HG03378 (cell line): ENCODE data around the gene MRPL43.

Experiments
- ATAC-seq: cut with Tn5 transposase; IDR thresholded peaks from one replicate; pipeline ENCODE4 v1.9.1; 2021; ENCODE audit warnings: mild to moderate bottlenecking, moderate library complexity; ENCODE audit not compliant: unreplicated experiment

Gene MRPL43

DNA sequence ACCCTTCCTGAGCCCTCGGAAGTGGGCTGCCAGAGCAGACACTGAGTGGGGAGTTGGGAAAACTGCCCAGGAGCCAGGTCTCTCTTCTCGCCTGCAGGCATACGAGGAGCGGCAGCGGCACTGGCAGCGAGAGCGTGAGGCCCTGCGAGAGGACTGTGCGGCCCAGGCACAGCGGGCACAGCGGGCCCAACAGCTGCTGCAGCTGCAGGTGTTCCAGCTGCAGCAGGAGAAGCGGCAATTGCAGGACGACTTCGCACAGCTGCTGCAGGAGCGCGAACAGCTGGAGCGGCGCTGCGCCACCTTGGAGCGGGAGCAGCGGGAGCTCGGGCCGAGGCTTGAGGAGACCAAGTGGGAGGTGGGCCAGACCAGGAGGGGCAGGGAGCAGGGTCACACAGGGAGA is 18.1 kb upstream of the MRPL43 start:
- ATAC-seq: no peak

GRCh38 chr10:101003639-101004206 is 16.4 kb upstream of the MRPL43 start:
- no peak for ATAC-seq

- ATAC-seq: no peak
Measured at GRCh38 chr10:101002456-101002855, 15.2 kb upstream of the MRPL43 start.

DNA sequence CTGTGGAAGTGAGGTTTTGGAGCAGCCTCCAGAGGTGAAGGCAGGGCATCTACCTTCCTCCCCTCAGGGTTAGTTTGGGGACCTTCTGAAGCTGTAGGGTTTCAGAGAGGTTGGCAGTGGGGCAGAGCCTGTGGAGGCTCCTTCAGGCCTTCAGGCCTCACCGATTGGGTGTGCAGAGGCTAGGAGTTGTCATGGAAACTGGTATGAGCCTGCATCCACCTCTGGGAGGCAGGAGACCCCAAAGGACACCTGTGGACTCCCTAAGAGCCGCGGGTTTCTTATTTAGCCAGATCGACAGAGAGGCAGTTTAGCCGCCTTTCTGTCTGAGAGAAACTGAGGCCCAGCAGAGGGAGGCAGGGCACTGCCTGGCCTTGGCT is 14.3 kb upstream of the MRPL43 start:
- ATAC-seq: no peak

DNA sequence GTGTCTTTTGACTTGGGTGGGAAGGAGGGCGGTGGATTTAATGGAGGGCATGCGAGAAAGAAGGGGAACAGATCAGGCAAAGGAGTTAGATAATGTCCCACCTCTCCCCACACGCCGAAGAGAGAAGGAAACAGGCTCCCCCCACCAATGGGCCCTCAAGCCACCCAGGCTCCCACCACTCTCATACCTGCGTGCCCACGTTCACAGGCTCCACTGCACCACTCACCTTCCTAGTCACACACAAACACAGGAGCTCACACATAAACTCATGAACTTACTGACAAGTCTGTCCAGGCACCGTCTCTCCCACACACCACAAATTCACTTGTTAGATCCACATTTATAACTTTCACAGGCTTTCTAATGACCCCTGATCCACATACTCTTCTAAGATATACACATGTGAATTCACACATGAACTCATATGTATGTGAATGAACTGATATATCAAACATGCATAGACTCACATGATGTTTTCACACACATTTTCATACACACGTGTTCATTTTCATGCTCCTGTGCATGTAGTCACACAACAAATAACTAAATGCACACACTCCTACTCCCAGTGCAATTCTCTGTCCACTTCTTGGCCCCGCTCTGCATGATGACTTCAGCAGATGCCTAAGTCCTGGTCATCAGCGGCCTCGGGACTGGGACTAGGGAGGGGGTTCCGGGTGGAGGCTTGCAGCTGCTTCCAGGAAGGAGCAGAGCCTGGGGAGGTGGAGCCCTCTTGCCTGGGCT is 13.8 kb upstream of the MRPL43 start:
- no peak for ATAC-seq

- ATAC-seq: no peak
Measured at GRCh38 chr10:101000127-101000914, 13.0 kb upstream of the MRPL43 start.

GRCh38 chr10:100999742-101000126 is 12.4 kb upstream of the MRPL43 start, which contains the start of gene LZTS2:
LZTS2 (plus strand) TSS chr10:100999808; CDS start chr10:101002539, 2,731 bp downstream.
- no peak for ATAC-seq

DNA sequence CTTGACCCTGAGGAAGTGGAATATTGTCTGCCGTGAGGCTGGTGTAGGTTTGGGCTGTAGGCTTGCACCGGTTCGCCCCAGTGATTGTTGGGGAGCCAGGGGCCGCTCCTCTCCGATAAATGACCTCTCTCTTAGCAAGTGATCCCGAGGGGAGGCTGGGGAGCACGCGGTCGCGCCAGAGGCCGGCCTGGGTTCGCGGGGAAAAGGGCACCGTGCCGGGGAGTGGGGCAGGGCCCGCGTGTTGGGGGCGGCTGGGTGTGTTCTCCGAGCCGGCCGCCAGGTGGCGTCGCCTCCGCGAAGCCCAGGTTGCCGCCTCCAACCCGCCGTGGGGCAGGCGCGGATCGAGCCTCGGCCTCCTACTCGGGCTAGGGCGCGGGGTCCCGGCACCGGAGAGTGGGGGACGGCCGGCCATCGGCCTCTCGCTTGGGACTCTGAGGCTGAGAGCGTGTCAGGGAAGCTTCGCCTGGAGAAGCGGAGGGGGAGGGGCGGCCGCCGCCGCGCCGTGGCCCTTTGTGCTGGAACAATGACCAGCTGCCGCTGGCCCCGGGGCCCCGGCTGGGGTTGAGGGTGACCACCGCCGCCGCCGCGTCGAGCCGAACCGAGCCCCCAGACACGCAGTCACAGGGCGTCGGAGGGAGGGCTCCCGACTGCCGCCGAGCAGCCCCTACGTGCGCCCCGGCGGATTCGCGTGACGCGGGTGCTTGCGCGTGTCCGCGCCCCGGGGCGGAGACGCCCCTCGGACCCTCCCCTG is 11.9 kb upstream of the MRPL43 start:
- no peak for ATAC-seq

- no peak for ATAC-seq
Measured at GRCh38 chr10:100998183-100998990, 11.1 kb upstream of the MRPL43 start.

DNA sequence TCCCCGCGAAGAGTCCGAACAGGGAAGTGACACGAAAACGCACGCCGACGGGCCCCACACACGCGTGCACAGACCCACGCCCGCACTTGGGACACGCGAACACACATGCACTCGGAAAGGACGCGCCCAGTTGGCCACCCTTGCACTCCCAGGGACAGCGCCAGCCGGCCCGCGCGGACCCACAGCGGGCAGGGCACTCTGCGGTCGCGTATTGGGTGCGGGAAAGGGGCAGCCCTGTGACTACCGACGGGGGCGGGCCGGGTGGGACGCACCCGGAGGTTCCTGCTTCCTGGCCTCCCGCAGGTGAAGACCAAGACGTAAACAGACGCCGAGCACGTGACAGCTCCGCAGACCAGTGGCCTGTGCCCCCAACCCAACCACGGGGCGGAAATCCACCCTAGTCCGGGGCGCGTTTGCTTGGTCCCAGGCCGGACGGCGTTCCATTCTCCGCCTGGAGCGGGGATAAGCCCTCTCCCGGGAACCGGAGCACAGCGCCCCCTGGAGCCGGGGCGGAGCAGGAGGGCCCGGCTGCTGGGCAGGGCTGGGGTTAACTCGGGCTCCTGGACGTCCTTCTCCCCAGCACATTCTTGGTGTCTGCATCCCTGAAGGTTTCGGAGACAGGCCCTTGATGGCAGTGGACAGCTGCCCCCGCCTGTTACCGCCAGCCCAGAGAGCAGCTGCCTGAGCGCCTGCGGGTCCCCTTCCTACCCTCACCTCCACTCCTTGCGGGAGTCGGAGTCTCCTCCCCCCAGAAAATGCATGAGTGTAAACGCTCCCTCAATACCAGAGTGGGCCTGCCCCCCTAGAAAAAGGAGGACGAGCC is 10.3 kb upstream of the MRPL43 start:
- no peak for ATAC-seq

DNA sequence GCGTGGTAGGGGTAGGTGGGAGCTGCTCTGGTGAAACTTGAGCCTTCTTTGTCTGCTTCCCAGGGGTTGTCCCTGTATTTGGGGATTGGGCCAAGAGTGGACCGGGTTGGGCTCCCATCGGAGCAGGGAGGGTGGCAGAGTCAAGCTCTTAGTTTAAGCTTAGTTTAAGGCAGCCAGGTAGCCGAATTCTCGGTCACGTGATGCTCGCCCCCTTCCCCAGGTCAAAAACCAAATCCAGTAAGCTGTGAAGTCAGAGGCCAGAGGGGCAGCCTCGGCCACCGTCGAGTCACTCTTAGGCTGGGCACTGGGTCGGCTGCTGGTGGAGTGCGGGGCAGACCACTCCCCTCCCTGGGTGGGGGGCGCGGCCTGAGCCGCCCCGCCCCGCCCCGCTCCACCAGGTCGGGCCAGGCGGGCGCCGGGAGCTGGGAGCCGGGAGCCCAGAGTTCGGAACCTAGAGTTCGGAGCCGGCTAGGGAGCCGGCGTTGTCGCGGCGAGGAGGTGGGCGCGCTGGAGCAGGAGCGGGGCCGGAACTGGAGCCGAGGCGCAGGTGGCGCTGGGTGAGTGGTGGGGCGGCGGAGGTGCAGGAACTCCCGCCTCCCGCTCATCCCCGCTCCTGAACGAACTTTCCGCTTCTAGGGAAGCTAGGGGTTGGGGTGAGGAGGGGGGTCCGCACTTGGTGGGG is 9.5 kb upstream of the MRPL43 start:
- no peak for ATAC-seq

- no peak for ATAC-seq
Measured at GRCh38 chr10:100995181-100995580, 7.9 kb upstream of the MRPL43 start.

DNA sequence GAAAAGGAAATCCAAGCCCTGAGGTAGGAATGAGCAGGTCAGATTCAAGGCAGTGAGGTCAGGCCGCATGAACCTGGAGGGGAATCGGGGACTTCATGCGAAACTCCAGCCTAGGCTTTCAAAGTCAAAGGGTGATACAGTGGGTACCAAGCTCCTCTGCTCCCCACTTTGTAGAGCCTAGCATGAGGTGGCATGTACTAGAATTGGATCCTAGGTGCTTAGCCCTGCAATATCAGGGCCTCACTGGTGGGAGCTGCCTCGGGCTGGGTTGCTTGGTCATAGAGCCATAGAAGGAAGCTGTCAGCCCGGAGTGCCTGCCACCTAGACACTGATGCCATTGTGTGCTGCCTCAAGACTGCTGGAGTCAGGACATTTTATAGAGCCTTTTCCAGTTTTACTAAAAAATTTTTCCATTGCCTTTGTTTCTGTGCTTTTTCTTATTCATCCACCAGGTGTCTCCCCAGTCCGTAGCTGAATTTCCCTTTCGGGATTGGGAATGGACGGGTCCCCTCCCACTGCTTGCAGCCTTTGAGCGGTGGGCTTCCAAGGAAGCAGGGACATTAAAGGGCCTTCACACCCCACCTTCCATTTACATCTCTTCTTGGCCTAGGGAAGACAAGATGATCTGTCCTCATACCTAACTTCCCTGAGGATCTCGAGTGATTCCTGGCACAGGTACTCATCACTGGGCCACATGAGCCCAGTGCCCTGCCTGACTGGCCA is 6.8 kb upstream of the MRPL43 start:
- no peak for ATAC-seq

DNA sequence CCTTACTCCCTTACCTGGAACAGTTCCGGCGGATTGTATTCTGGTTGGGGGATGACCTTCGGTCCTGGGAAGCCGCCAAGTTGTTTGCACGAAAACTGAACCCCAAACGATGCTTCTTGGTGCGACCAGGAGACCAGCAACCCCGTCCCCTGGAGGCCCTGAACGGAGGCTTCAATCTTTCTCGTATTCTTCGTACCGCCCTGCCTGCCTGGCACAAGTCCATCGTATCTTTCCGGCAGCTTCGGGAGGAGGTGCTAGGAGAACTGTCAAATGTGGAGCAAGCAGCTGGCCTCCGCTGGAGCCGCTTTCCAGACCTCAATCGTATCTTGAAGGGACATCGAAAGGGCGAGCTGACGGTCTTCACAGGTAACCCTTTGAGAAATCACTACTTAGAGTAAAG is 1.8 kb upstream of the MRPL43 start:
- no peak for ATAC-seq

DNA sequence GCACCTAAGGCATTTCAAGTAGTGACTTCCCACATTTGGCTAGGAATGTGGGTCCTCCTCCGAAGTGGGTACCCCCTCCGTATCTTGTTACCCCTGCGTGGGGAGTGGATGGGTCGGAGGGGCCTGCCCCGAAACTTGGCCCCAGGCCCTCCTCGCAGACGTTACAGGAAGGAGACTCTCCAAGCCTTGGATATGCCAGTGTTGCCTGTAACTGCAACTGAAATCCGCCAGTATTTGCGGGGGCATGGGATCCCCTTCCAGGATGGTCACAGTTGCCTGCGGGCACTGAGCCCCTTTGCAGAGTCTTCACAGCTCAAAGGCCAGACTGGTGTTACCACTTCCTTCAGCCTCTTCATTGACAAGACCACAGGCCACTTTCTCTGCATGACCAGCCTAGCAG is 869 bp upstream of the MRPL43 start:
- no peak for ATAC-seq

GRCh38 chr10:100987685-100988049 is 370 bp upstream of the MRPL43 start:
- no peak for ATAC-seq

DNA sequence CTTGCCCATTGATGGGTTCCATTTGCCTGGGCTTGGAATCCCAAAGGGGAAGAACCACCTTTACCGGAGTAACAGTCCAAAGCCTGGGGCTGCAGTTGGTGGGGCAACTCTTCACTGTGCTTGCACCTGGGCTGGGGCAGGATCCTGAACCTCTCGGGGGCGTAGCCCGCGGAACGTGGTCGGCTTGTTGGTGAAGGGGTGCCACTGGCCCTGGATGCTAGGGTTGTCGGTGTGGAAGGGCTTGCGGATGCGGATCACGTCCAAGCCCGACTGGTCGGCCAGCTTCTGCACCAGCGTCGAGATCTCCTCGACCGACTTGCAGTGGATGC is 710 bp downstream of the MRPL43 start:
- no peak for ATAC-seq

DNA sequence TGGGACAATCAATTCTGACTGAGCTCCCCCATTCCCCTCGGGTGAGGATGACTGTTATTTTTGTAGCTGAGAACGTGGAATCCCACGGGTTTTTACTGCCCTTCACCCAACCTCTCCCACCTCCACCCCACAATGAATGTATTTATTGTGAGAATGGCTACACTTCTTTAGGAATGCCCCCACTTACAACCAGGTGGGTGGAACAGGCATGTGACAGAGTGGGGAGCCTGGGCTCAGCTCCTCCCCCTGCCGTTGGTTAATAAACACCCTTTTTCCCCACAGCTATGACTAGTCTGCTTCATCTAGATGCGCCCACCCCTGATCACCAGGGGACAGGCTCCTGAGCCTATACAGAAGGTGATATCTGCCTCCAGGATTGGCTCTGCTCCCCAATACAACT is 2.0 kb downstream of the MRPL43 start:
- ATAC-seq: no peak
